Sigmoid colon (tissue), 4 donors: ENCODE data around the gene GDF11.
"Not testable (repeated sequence)": the region's sequence is repeated elsewhere in the genome, so short reads cannot be mapped to it uniquely, and the experiment has no call there.

Experiments
- CTCF ChIP-seq, 4 experiments: fragments of 450-650 bp in 3 of 4; fragments of 200-600 bp in 1 of 4; IDR thresholded peaks; one replicate each; pipeline ENCODE4 v1.5.1; 2016 to 2019; ENCODE audit warnings: antibody characterized with exemption in 4 of 4, mild to moderate bottlenecking in 3 of 4, moderate library complexity in 2 of 4
- EP300 ChIP-seq, 4 donors: sonication (generic); formaldehyde crosslinking; IDR thresholded peaks; one replicate each; pipeline ENCODE4 v1.6.1; 2017; ENCODE audit warnings: antibody characterized with exemption in 4 of 4
- POLR2A ChIP-seq, 2 donors: fragments of 450-650 bp; IDR thresholded peaks; one replicate each; pipeline ENCODE4 v1.6.1; 2016; ENCODE audit warnings: antibody characterized with exemption in 2 of 2, mild to moderate bottlenecking in 2 of 2, moderate library complexity in 2 of 2
- POLR2AphosphoS5 ChIP-seq, 4 donors: sonication (generic); formaldehyde crosslinking; IDR thresholded peaks; one replicate each; pipeline ENCODE4 v1.6.1; 2017; ENCODE audit warnings: antibody characterized with exemption in 4 of 4

DNA sequence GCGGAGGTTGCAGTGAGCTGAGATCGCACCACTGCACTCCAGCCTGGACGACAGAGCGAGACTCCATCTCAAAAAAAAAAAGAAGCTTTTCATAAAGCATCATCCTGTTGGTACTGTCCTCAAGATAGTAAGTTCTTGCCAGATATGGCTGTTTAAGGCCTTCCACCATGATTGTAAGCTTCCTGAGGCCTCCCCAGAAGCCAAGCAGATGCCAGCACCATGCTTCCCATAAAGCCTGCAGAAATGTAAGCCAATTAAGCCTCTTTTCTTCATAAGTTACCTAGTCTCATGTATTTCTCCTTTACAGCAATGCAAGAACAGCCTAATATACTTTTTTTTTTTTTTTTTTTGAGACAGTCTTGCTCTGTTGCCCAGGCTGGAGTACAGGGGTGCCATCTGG is 15.7 kb downstream of the GDF11 start:
- not testable (repeated sequence) for TF ChIP-seq CTCF, POLR2A, POLR2AphosphoS5, EP300 (IDR thresholded peaks at IDR 0.05)
